HEK293T (cell line): ENCODE data around the gene CTDSPL.

Source experiments
- ARNT ChIP-seq: fragments of 450-650 bp; IDR thresholded peaks from 2 replicates; pipeline ENCODE4 v1.6.1; 2017; ENCODE audit warnings: mild to moderate bottlenecking
- BHLHE40 ChIP-seq: fragments of 450-650 bp; IDR thresholded peaks from 2 replicates; pipeline ENCODE4 v1.6.1; 2016; ENCODE audit warnings: mild to moderate bottlenecking, moderate library complexity, borderline replicate concordance
- FOXA1 ChIP-seq: fragments of 450-650 bp; IDR thresholded peaks from 2 replicates; pipeline ENCODE4 v1.6.1; 2016; ENCODE audit warnings: mild to moderate bottlenecking
- FOXK2 ChIP-seq: fragments of 450-650 bp; IDR thresholded peaks from 2 replicates; pipeline ENCODE4 v1.6.1; 2016; ENCODE audit warnings: mild to moderate bottlenecking
- HDGF ChIP-seq: fragments of 450-650 bp; IDR thresholded peaks from 2 replicates; pipeline ENCODE4 v1.6.1; 2017; ENCODE audit warnings: antibody characterized with exemption, borderline replicate concordance
- NFRKB ChIP-seq: fragments of 450-650 bp; IDR thresholded peaks from 2 replicates; pipeline ENCODE4 v1.6.1; 2016; ENCODE audit warnings: mild to moderate bottlenecking, moderate library complexity
- SP1 ChIP-seq: fragments of 450-650 bp; IDR thresholded peaks from 2 replicates; pipeline ENCODE4 v1.6.1; 2017
- SUZ12 ChIP-seq: fragments of 450-650 bp; IDR thresholded peaks from 2 replicates; pipeline ENCODE4 v1.6.1; 2016; ENCODE audit warnings: mild to moderate bottlenecking
- TARDBP ChIP-seq: fragments of 450-650 bp; IDR thresholded peaks from 2 replicates; pipeline ENCODE4 v1.6.1; 2016
- ZNF384 ChIP-seq: fragments of 450-650 bp; IDR thresholded peaks from 2 replicates; pipeline ENCODE4 v1.6.1; 2016

- TF ChIP-seq BHLHE40 (no peak), SUZ12 (no peak), ZNF384 (no peak), FOXK2 (no peak), SP1 (no peak), FOXA1 (no peak), TARDBP (no peak), ARNT (no peak), NFRKB (no peak), HDGF (no peak)
Observed at GRCh38 chr3:37961622-37962431, 100.1 kb downstream of the CTDSPL start.
